Bone marrow (tissue), 2 donors: ENCODE data around the gene ASB9.
"Not testable (repeated sequence)": the region's sequence is repeated elsewhere in the genome, so short reads cannot be mapped to it uniquely, and the experiment has no call there.

Experiments used
- DNase-seq, 2 donors: peaks; one replicate each; lab custom pipeline; 2025; lab: John Stamatoyannopoulos, UW

Gene ASB9

DNA sequence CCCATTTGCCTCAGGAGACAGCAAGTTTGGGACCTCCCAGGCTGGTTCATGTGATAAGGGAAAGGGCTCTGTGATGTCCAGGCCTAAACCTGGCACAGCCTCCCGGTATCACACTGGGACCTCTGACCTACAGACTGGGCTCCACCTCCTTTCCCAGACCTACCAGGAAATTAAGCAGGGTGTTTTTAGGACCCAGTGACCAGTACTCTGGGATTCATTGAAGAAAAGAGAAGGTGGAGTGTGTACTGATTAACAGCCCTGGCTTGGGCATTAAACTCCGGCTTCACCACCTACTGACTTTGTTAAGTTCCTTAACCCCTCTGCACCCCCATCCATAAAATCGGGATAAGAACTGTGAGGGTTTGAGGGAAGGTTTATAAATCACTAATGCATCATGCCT lies 28.6 kb downstream of the ASB9 start:
- no peak for DNase-seq

DNA sequence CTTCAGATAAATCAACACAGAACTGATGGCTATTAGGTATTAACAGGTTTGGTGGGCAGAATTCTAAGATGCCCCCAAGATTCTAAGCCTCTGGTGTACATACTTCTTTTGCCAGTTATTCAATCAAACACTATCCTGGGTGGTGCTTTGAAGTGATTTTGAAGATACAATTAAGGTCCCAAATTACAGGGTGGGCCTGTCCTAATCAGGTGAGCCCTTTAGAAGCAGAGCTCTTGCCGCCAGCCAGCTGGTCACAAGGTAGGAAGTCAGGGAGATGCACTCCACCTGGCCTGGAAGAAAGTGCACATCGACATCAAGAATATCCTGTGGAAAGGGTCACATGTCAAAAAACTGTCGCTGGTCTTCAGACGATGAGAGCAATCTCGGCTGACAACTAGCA lies 29.5 kb downstream of the ASB9 start:
- DNase-seq, result no peak

DNA sequence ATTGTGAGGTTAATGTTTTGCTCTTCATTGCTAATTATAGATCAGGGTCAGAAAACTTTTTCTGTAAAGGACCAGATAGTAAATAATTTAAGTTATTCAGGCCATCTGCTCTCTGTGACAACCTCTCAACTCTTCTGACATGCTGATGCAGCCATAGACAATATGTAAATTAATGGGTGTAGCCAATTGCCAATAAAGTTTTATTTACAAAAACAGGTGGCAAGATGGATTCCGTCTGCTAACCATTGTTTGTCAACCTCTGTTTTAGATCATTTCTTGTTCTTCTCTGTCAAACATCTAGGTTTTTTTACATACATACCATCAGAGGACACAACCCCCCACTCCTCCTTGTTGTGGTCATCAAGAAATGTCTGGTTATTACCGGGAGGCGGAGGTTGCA lies 33.7 kb downstream of the ASB9 start:
- DNase-seq, result no peak

DNA sequence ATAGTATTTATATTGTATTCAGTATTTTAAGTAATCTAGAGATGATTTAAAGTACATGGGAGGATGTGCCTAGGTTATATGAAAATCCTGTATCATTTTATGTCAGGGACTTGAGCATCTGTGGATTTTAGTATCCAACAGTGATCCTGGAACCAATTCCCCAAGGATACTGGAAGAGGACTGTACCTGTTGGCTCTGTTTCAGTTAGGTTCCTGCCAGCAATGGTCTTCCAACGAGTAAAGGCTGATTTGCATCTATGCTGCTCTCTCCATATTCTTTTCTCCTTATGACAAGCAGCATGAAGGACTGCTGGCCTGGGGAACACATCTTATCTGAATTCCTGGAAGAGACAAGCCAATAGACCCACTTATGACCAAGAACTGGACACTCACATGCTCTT lies 34.9 kb downstream of the ASB9 start:
- DNase-seq, result no peak

DNA sequence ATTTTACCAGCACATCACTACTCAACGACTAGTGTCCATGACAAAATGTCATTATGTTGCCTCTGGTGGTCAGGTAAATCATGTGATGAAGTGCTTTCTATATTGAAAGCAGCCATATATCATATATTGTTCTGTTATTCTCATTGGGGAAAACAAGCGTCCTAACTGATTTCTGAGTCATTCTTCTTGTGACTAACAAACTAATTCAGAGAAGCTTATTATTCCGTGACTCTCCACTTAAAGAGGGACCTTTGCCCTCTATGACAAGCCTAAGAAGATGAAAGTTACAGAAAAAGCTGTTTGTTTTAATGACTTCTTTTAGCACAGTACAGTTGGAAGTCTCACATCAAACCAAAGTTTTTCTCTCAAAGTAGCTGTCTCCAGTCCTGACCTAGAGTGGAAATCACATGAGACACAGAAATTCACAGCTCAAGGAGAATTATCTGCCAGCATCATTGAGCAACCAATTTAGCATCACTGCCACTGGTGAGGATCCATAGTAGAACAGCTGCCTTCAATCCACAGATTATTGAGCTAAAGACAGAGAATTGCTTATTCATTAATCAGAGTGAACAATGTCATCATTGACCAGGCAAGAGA lies 36.4 kb downstream of the ASB9 start:
- no peak for DNase-seq

DNA sequence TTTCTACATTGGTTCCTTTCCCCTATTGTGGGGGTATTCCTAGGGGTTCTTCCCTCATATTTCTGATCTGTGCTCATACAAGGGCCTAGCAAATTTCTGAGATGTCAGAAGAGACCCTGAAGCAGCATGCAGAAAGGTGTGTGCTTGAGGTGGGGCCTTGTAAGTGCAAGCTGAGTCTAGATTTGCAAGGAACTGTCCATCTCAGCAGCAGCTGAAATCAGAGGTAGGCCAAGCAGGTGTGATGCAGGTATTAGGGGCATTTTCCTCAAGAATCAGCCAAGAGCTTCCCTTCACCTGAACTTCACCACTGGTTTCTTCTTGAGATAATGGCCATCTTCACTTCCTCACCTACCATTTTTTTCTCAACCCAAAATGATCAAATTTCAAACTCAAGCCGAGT lies 45.1 kb downstream of the ASB9 start:
- DNase-seq, result no peak

DNA sequence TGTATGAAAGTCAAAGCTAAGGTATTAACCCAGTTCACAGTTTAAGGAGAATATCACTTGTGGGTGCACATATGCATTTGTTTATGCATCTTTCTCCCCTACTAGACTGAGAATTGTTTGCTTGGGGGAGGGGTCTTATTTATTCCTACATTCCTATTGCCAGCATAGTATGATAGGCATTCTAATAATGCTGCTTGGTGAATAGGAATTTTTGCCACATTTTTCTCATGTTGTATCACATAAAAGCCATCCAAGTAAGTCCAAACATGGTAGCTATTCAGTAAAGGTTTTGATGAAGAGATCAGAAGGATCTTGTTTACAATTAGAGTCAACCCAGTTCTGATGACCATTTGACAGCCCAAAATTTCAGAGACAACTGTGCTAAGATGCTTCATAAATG lies 48.6 kb downstream of the ASB9 start:
- no peak for DNase-seq

DNA sequence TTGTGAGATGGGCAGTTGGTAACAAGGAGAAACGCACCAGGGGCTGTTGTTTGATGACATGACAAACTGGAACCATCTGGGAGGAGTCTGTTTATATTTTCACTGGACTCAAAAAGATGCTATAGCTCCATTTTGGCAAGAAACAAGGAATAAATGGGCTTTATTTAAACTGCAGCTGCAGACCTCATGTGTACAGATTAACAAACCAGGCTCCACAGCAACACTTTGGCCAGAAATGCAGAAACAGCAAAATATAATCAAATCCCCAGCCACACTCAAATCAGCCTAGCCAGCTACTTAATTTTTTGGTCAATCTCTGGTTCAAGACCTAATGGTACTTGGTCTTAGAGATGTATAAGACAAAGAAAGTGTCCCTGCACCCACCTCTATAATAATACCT lies 52.7 kb downstream of the ASB9 start:
- no peak for DNase-seq

DNA sequence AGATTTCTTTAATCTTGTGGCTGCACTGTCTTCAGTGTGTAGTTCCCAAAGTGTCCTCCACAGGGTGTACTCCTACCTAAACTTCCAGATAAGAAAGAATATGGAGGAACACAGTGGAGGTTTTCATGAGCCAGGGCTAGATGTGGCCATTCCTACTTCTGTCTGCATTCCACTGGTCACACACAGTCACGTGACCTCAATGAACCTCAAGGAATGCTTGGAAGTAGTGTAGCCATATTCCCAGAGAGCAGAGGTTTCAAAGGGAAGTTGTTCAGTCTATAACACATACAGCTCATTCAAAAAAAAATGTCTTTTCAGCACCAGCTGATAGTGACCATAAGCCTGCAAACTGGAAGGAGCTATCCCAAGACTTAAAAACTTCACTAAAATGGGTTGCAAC lies 53.6 kb downstream of the ASB9 start:
- DNase-seq, result no peak

DNA sequence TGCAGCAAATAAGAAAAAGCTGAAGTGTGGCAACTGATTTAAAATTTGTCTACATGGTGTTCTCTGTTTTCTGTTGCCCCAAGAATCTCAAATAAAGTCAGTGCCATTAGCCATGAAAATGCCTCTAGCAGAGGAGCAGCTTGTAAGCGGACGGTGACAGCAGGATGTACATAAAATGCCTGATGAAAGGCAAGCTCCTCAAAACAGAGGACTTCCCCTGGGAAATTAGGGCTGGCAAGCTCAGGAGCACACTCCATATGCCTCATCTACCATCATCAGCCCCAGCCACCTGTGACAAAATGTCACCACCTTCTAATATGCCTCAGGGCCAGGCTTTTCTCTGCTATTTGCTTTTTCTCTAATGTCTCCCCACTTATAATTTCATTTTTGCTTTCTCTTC lies 54.5 kb downstream of the ASB9 start:
- DNase-seq, result no peak

DNA sequence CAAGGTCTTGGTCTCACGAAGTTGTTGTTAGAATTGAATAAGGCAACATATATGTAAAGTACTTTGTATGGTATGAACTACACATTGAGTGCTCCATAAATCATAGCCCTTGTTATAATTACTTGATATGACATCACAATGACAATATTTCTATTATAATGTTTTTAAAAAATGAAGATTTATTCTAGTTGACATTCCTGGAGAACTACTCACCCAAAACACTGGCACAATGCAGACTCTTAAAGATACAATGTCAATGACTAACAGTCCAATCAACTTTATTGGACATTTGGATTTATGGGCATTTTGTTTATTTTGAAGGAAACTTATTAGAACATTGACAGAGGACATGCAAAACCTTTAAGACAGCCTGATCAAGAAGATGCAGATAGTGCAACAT lies 55.3 kb downstream of the ASB9 start:
- no peak for DNase-seq

DNA sequence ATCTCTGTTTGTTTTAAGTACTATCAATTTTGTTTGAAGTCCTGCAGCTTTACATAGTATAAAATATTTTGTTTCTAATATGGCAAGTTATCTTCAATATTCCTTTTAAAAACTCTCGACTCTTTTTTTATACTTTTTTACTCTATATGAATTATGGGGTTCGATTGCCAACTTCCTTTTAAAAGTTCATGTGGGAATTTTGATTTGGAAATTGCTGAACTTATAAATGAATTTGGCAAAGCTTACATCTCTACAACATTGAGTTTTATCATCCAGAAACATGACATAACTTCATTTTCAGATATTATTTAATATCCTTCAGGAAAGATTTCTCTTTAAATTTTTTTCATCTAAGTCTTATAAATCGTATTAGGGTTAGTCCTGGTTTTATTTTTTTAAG lies 60.8 kb downstream of the ASB9 start:
- no peak for DNase-seq

DNA sequence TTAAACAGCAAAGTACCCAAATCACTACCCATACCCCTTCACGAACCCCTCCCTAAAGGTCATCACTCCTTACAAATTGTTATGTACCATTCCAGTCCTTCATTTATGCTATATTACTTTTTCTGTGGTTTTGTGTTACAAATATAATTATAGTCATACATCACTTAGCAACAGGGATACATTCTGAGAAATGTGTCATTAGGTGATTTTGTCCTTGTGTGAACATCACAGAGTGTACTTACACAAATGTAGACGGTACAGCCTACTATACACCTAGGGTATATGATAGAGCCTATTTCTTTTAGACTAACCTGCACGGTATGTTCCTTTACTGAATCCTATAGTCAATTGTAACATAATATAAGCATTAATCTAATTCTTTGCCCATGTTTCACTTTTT lies 61.9 kb downstream of the ASB9 start:
- no peak for DNase-seq

DNA sequence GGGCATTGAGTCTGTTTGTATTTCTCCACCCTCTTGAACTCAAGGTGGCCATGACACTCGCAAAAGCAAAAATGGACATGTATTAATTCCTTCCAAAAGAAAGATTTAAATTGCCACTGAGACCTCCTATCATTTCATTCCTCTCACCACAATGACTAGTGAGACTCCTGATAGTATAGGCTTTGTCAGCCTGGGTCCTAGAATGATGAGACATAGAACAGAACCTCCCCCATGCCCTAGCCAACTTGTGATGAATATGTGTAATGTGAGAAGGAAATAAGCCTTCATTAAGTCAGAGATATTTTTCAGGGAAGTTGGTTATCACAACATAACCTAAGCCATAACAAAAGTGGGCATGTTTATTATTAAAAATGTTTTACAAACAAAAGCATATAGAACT lies 62.5 kb downstream of the ASB9 start:
- DNase-seq, result no peak

DNA sequence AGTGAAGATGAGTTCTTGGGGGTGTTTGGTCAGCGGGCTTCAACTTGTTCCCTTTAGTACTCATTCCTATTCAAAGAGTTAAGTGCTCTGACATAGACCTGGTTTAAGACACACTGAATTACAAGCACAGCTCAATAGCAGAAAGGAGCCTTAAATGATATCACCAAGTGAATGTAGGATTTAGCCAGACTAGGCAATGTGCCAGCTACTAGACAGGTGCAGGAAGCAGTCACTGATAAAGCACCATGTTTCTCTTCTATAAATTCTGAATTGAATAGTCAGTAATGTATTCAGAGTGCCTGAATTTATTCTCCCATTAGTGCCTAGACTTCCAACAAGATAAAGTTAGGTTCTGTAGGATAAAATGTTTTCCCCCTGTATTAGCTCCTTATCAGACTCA lies 63.6 kb downstream of the ASB9 start:
- no peak for DNase-seq

DNA sequence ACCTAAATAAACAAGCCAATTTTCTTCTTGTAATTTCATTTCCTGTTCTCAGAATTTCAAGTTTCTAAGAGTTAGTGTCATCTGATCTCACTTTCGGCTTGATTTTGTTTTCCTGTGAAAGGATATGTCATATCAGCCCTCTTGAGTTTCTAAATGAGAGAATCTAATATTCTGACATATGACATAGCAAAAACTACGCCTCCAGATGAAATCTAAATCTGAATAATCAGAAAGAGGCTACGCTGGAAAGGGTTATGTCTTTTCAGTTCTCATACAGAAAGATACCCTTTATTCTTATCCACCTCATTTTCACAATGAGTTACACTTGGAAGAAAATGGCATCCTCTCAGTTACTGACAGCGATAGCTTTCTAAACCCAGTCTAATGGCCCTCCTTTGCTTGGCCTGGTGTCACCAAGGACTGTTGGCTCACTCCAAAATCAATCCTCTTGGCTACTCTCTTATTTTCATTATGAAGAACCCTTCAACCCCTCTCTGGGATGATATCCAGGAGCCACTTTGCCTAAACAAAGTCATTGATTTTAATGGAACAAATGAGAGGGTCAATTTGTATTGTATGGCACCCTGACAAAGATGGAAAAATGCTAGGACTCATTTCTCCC lies 65.6 kb downstream of the ASB9 start:
- no peak for DNase-seq

DNA sequence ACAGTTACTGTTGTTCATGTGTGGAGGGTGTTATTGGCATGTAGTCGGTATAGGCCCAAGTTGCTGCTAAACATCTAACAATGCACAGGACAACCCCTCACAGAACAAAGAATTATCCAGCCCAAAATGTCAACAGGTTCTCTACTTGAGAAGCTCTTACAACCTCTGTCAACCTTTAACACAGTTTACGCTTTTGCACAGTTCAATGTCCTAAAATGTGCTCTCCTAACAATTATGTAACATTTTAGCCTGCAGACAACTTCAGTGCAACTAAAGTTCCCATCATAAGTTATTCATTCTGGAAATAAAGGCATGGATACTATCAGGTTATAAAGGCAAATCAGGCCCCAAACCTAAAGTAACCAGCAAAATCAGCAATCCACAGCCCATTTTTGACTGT lies 66.2 kb downstream of the ASB9 start:
- no peak for DNase-seq

DNA sequence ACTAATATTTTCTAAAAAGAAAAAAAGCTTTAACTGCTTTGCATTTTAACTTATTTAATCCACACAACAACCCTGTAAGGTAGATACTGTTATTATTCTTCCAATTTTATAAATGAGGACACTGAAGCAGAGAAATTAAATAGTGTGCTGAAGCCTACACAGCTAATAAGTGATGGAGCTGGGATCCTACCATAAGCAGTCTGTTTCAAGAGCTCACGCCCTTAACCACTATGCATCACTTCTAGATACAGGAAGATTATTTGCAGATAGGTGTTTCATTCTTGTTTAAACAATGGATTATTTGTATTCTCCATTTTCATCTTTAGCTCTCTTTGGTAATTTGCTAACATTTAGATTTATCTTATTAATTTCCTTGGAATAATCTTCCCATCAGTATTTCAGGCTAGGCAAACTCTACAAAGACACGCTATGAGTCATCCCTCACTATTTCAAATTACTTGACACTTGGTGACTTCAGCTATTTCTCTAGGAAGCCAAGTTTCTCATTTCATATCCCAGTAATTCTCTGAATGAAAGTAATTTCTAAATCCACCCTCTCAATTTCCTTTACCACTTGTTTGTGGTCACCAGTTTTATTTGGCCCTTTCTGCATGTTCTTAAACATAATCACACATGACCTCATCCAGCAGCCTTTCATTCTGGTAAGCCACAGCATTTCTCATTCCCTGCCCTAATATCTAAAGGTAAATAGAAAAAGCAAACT lies 67.3 kb downstream of the ASB9 start:
- DNase-seq, result no peak

DNA sequence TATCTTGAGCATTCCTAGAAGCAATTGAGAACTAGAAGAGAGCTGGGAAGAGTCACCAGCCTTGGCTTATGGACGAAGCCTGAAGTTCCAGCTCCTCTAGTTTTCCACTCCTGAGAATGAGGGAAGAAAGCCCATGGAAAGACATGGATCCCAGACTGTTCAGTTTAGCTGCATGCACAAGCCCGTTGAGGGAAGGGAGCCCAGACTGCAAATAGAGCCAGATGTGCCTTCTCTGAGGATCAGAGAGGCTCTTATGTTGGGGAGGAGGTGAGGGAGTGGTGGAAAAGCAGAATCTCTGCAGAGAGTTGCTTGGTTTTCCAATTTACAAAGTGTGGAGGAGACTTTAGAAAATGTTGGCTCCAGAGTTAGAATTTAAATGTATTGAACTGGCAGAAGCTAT lies 69.0 kb downstream of the ASB9 start:
- no peak for DNase-seq

DNA sequence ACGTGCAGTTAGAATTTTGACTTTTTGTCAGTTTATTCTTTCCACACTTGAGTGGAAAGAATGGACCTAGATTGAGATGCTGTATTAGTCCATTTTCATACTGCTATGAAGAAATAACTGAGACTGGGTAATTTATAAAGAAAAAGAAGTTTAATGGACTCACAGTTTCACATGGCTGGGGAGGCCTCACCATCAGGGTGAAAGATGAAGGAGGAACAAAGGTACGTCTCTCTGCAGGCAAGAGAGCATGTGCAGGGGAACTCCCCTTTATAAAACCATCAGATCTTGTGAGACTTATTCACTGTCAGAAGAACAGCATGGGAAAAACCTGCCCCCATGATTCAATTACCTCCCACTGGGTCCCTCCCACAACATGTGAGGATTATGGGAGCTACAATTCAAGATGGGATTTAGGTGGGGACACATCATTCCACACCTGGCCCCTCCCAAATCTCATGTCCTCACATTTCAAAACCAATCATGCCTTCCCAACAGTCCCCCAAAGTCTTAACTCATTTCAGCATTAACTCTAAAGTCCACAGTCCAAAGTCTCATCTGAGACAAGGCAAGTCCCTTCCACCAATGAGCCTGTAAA lies 71.2 kb downstream of the ASB9 start:
- not testable (repeated sequence) for DNase-seq

DNA sequence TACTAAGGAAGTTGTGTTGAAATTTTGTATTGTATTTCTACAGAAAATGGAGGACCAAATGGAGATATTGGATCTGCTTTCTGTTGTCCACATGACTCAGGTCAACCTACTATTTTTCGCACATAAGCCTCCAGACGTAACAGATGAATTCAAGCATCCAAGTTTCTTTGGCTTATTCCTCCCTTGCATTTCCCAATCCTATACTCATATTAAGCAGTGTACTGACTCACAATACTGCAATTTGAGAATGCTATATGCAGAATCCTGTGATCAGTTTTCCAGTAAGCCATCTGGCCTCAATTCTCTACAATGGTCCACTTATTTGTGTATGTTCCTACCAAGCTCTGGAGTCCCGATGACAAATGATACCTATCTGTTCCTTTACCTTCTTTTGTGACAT lies 75.7 kb downstream of the ASB9 start:
- DNase-seq, result no peak
